K562 (cell line): ENCODE data around the gene DCAF7. TPM values are rescaled to one million over a fixed set of nuclear protein-coding genes. Genes with fewer than 3 reads are reported as not detected.

Experiments
- FOXJ3 ChIP-seq: sonication (generic); formaldehyde crosslinking; IDR thresholded peaks from 2 replicates; pipeline ENCODE4 v1.4.0; 2020; ENCODE audit warnings: mild to moderate bottlenecking, missing genetic modification reagents
- ILF3 ChIP-seq: fragments of 450-650 bp; IDR thresholded peaks from 2 replicates; pipeline ENCODE4 v1.6.1; 2018; ENCODE audit warnings: antibody characterized with exemption, mild to moderate bottlenecking, moderate library complexity, borderline replicate concordance
- NCOA2 ChIP-seq, 2 experiments: fragments of 450-650 bp; IDR thresholded peaks; 2 replicates each; pipeline ENCODE4 v1.6.1; 2018; ENCODE audit warnings: mild to moderate bottlenecking in 2 of 2, moderate library complexity in 1 of 2; ENCODE audit not compliant: partially characterized antibody in 2 of 2
- PRPF4 ChIP-seq: fragments of 200-400 bp; formaldehyde crosslinking; IDR thresholded peaks from one replicate; pipeline ENCODE4 v1.6.1; 2017; ENCODE audit warnings: low read length, low read depth, mild to moderate bottlenecking; ENCODE audit not compliant: insufficient read depth, poor library complexity, severe bottlenecking
- ZNF197 ChIP-seq: fragments of 200-800 bp; sonication (Bioruptor generic); IDR thresholded peaks from 2 replicates; pipeline ENCODE4 v1.6.1; 2016; ENCODE audit warnings: low read depth, missing genetic modification characterization, missing compliant biosample characterization
- ZNF695 ChIP-seq: fragments of 450-650 bp; formaldehyde crosslinking; IDR thresholded peaks from 2 replicates; pipeline ENCODE4 v1.4.0; 2020; ENCODE audit warnings: mild to moderate bottlenecking, moderate library complexity
- polyA plus RNA-seq, 8 experiments: library from polyadenylated mRNA; depleted of rRNA in 4 of 8; stranded (reverse) in 5 of 8; unstranded in 3 of 8; fragments of >200 nt; fragmentation: Nextera tagmentation in 2 of 8; fragmentation: Illumina TruSeq in 1 of 8; extraction: Ambion mirVana in 2 of 8; extraction: Trizol in 1 of 8; gene quantifications; 2 replicates each; pipeline versions ENCODE4 v1.2.1 to v1.2.3, GENCODE V29; 2011 to 2014; ENCODE audit warnings: inconsistent platforms in 1 of 8, missing spikeins in 1 of 8
- total RNA-seq, 7 experiments: library from RNA; depleted of rRNA in 6 of 7; stranded (reverse); fragments of >200 nt in 6 of 7; fragmentation: Illumina TruSeq in 2 of 7; extraction: Trizol in 2 of 7; gene quantifications; 2 replicates each; pipeline versions ENCODE4 v1.2.1 to v1.2.3, GENCODE V29; 2011 to 2021; ENCODE audit warnings: low replicate concordance in 1 of 7
- TF ChIP-seq, protein P1 (sequence below): sonication (generic); formaldehyde crosslinking; IDR thresholded peaks from 2 replicates; pipeline ENCODE4 v1.8.0; 2022; ENCODE audit warnings: mild to moderate bottlenecking, missing genetic modification reagents
- TF ChIP-seq, protein P2 (sequence below), 2 experiments: IDR thresholded peaks; 2 replicates each; pipeline ENCODE4 v1.6.1; 2012; ENCODE audit warnings: improper control_type of control experiment in 2 of 2, low read depth in 2 of 2, low read length in 2 of 2, borderline replicate concordance in 1 of 2
- TF ChIP-seq, protein P3 (sequence below): fragments of 450-650 bp; IDR thresholded peaks from 2 replicates; pipeline ENCODE4 v1.6.1; 2017; ENCODE audit warnings: mild to moderate bottlenecking, moderate library complexity
- TF ChIP-seq, protein P4 (sequence below): sonication (generic); formaldehyde crosslinking; IDR thresholded peaks from 2 replicates; pipeline ENCODE4 v1.9.0; 2022; ENCODE audit warnings: mild to moderate bottlenecking, missing genetic modification reagents
- TF ChIP-seq, protein P5 (sequence below), 2 experiments: fragments of 150-350 bp in 1 of 2; IDR thresholded peaks; 2 replicates each; pipeline ENCODE4 v1.6.1; 2012 to 2016; ENCODE audit warnings: low read depth in 2 of 2, low read length in 2 of 2, mild to moderate bottlenecking in 1 of 2, moderate library complexity in 1 of 2

Gene DCAF7
- total and polyA plus RNA-seq, 9 of the 15 experiments (the other 6 are each of a cell fraction or from before 2014, with no cell fraction given): 30.8 to 123 (median 40.2) TPM

DNA sequence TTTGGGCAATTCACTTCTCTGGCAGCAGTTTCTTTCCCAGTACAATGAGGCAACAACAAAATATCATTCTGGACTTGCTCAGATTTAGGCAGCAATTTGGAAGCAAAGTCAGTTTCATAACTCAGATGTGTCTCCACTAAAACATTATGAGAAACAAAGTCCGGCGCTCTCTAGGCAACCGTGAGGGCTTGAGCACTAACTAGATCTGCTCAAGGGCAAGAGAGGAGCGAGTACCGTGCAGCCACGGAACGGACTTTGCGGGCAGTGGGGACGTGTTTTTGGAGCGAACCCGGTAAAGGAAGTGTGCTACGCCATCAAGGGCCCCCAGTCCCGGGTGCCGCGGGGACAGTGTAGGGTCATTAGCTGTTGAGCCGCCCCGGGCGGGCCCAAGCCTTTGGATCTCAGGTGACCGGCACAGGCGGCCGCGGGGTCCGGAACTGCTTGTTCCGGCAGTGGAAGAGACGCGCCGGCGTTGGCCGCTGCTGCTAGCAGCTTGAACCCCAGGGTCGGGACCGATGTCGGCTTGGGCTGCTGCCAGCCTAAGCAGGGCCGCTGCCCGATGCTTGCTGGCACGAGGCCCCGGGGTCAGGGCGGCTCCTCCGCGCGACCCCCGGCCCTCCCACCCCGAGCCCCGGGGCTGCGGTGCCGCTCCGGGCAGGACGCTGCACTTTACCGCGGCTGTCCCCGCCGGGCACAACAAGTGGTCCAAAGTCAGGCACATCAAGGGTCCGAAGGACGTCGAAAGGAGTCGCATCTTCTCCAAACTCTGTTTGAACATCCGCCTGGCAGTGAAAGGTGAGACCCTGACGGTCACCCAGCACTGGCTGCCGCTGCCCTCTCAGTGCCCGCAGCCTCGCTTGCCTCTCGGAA, 50.5 kb downstream of the DCAF7 start, which contains the start of gene TACO1 (continued):
- TF ChIP-seq, protein P1, sequence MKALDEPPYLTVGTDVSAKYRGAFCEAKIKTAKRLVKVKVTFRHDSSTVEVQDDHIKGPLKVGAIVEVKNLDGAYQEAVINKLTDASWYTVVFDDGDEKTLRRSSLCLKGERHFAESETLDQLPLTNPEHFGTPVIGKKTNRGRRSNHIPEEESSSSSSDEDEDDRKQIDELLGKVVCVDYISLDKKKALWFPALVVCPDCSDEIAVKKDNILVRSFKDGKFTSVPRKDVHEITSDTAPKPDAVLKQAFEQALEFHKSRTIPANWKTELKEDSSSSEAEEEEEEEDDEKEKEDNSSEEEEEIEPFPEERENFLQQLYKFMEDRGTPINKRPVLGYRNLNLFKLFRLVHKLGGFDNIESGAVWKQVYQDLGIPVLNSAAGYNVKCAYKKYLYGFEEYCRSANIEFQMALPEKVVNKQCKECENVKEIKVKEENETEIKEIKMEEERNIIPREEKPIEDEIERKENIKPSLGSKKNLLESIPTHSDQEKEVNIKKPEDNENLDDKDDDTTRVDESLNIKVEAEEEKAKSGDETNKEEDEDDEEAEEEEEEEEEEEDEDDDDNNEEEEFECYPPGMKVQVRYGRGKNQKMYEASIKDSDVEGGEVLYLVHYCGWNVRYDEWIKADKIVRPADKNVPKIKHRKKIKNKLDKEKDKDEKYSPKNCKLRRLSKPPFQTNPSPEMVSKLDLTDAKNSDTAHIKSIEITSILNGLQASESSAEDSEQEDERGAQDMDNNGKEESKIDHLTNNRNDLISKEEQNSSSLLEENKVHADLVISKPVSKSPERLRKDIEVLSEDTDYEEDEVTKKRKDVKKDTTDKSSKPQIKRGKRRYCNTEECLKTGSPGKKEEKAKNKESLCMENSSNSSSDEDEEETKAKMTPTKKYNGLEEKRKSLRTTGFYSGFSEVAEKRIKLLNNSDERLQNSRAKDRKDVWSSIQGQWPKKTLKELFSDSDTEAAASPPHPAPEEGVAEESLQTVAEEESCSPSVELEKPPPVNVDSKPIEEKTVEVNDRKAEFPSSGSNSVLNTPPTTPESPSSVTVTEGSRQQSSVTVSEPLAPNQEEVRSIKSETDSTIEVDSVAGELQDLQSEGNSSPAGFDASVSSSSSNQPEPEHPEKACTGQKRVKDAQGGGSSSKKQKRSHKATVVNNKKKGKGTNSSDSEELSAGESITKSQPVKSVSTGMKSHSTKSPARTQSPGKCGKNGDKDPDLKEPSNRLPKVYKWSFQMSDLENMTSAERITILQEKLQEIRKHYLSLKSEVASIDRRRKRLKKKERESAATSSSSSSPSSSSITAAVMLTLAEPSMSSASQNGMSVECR: peak; percentile 83
- TF ChIP-seq NCOA2 (IDR thresholded peaks at IDR 0.05; ENCODE audit: partially characterized antibody in 2 of 2): no peak
- TF ChIP-seq, protein P2, sequence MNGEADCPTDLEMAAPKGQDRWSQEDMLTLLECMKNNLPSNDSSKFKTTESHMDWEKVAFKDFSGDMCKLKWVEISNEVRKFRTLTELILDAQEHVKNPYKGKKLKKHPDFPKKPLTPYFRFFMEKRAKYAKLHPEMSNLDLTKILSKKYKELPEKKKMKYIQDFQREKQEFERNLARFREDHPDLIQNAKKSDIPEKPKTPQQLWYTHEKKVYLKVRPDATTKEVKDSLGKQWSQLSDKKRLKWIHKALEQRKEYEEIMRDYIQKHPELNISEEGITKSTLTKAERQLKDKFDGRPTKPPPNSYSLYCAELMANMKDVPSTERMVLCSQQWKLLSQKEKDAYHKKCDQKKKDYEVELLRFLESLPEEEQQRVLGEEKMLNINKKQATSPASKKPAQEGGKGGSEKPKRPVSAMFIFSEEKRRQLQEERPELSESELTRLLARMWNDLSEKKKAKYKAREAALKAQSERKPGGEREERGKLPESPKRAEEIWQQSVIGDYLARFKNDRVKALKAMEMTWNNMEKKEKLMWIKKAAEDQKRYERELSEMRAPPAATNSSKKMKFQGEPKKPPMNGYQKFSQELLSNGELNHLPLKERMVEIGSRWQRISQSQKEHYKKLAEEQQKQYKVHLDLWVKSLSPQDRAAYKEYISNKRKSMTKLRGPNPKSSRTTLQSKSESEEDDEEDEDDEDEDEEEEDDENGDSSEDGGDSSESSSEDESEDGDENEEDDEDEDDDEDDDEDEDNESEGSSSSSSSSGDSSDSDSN (IDR thresholded peaks at IDR 0.05; ENCODE audit: borderline replicate concordance in 1 of 2, low read depth in 2 of 2, low read length in 2 of 2): peak; percentile 28 to 87; a peak in 2 of 4 replicates
- no peak for TF ChIP-seq PRPF4
- TF ChIP-seq FOXJ3 (CRISPR knock-in tag): no peak
- no peak for TF ChIP-seq ILF3
- TF ChIP-seq ZNF197 (CRISPR knock-in tag): peak; percentile 71; the same call in 1 of the 2 replicates
- TF ChIP-seq, protein P3, sequence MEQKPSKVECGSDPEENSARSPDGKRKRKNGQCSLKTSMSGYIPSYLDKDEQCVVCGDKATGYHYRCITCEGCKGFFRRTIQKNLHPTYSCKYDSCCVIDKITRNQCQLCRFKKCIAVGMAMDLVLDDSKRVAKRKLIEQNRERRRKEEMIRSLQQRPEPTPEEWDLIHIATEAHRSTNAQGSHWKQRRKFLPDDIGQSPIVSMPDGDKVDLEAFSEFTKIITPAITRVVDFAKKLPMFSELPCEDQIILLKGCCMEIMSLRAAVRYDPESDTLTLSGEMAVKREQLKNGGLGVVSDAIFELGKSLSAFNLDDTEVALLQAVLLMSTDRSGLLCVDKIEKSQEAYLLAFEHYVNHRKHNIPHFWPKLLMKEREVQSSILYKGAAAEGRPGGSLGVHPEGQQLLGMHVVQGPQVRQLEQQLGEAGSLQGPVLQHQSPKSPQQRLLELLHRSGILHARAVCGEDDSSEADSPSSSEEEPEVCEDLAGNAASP: no peak
- no peak for TF ChIP-seq ZNF695
- TF ChIP-seq, protein P4, sequence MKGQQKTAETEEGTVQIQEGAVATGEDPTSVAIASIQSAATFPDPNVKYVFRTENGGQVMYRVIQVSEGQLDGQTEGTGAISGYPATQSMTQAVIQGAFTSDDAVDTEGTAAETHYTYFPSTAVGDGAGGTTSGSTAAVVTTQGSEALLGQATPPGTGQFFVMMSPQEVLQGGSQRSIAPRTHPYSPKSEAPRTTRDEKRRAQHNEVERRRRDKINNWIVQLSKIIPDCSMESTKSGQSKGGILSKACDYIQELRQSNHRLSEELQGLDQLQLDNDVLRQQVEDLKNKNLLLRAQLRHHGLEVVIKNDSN: no peak
- TF ChIP-seq, protein P5, sequence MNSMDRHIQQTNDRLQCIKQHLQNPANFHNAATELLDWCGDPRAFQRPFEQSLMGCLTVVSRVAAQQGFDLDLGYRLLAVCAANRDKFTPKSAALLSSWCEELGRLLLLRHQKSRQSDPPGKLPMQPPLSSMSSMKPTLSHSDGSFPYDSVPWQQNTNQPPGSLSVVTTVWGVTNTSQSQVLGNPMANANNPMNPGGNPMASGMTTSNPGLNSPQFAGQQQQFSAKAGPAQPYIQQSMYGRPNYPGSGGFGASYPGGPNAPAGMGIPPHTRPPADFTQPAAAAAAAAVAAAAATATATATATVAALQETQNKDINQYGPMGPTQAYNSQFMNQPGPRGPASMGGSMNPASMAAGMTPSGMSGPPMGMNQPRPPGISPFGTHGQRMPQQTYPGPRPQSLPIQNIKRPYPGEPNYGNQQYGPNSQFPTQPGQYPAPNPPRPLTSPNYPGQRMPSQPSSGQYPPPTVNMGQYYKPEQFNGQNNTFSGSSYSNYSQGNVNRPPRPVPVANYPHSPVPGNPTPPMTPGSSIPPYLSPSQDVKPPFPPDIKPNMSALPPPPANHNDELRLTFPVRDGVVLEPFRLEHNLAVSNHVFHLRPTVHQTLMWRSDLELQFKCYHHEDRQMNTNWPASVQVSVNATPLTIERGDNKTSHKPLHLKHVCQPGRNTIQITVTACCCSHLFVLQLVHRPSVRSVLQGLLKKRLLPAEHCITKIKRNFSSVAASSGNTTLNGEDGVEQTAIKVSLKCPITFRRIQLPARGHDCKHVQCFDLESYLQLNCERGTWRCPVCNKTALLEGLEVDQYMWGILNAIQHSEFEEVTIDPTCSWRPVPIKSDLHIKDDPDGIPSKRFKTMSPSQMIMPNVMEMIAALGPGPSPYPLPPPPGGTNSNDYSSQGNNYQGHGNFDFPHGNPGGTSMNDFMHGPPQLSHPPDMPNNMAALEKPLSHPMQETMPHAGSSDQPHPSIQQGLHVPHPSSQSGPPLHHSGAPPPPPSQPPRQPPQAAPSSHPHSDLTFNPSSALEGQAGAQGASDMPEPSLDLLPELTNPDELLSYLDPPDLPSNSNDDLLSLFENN (IDR thresholded peaks at IDR 0.05; ENCODE audit: low read depth in 2 of 2, low read length in 2 of 2): 0 out of 4 replicates have a peak, but pooled peaks of 1 of the 2 experiments have one; percentile 37
